ENCODE measurements around the gene MRPL18. TPM values are rescaled to one million over a fixed set of nuclear protein-coding genes. Genes with fewer than 3 reads are reported as not detected.
"Not testable (repeated sequence)": the region's sequence is repeated elsewhere in the genome, so short reads cannot be mapped to it uniquely, and the experiment has no call there.

MRPL18 gene
- 44.2 TPM for polyA plus RNA-seq (2013, experiment 1 of 2)
- 47.5 TPM for polyA plus RNA-seq (2013, experiment 2 of 2)

DNA sequence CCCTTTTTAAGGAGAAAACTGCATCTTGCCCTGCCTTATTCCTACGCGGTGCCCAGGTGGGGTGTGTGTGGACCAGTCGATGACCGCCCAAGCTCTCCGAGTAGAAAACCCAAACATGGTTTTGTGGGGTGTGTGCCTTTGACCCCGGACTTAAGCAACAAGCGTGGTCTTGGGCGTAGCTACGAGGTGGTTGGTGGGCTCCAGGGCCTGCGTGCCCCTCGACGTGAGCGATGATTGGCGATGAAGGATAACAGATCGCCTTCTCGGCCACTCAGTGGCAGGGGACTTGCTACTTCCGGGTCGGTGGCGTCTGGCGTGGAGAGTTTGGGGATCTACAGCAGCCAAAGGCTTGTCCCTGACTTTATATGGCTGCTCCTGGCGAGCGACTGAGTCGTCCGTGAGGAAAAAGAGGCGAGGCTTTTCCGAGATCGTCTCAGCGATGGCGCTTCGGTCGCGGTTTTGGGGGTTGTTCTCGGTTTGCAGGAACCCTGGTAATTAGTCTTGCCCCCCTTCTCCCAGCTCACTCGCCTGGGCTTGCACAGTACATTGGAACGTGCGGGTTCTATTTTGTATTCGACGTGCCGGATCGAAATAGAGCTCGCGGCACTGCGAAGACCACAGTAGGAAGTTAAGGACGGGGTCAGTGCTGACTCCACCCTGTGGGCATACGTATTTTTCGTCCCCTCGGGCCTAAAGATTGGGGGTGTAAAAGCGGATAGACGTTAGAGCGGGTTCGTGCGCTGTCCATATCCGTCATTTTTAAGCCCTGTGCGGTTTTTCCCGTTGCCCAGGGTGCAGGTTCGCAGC is at the start of gene MRPL18:
TSS of gene MRPL18 (plus strand) at position 319 of the 807 bp plus-strand sequence. CDS start at position 440, 121 bp downstream.
- Histone ChIP-seq H3K4me1 (ENCODE audit: control insufficient read depth, insufficient read depth, low read length, poor library complexity, severe bottlenecking) (peaks cover 5% of the 10 kb centered on the region), H3K4me3 (ENCODE audit: extremely low read depth, insufficient read depth, low read length, poor library complexity, severe bottlenecking) (peak within 1 kb of the TSS; percentile 99), H3K9me3 (ENCODE audit: control insufficient read depth, low read length) (no peaks in the 10 kb centered on the region), H3K27ac (ENCODE audit: low read depth, low read length, severe bottlenecking) (peak within 1 kb of the TSS; percentile 96), H3K36me3 (ENCODE audit: control insufficient read depth, insufficient read depth, low read length) (peaks cover 55% of the 10 kb centered on the region)
- 0 to 1% methylated on average over 48 to 56 of the region's 56 CpGs for WGBS, 2 experiments (ENCODE audit: insufficient coverage in 2 of 2)

DNA sequence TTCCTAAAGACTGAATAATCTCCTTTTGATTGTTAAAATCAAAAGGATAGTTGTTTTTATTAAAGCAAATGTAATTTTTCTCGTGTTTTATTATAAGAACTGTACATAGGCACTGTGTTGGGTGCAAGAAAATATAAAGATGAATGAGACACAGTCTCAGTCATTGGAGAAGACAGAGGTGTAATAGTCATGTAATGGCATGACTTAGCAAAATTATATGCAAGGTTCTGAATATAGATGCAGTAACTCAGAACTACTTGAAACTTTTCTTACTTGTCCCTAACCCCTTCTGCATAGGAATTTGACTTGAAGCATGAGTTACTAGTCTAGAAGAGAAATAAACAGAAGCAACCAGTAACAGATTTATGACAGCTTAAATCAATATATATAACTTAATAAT is 48.1 kb upstream of the MRPL18 start:
- no peaks in the 10 kb centered on the region for H3K9me3 ChIP-seq (ENCODE audit: control insufficient read depth, low read length)
- peaks cover 87% of the 10 kb centered on the region for H3K36me3 ChIP-seq (ENCODE audit: control insufficient read depth, insufficient read depth, low read length)
- H3K4me1 ChIP-seq (ENCODE audit: control insufficient read depth, insufficient read depth, low read length, poor library complexity, severe bottlenecking) = no peaks in the 10 kb centered on the region
- 88 to 90% methylated on average over 1 of the region's 1 CpG for WGBS, 2 experiments (ENCODE audit: insufficient coverage in 2 of 2)
- no peak overlapping the region for H3K27ac ChIP-seq (ENCODE audit: low read depth, low read length, severe bottlenecking)
- no peak overlapping the region for H3K4me3 ChIP-seq (ENCODE audit: extremely low read depth, insufficient read depth, low read length, poor library complexity, severe bottlenecking)

DNA sequence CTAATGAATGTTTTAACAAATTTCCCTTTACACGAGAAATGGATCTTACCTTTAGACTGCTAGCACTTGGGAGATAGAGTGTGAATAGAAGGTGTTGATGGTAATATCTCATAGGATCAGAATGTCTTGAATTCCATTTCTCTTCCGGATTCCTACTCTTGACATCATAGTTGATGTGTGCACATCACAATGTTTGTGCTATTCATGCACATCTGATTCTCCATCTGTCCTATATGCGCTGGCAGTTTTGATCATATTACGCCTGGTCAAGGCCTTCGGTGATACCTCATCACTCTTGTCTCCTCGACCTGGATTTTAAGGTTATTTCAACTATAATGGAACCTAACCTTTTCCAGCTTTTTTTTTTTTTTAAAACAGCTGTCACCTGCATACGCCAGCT is 45.2 kb upstream of the MRPL18 start:
- 82 to 100% methylated on average over 4 to 5 of the region's 7 CpGs for WGBS, 2 experiments (ENCODE audit: insufficient coverage in 2 of 2)
- Histone ChIP-seq H3K36me3 (ENCODE audit: control insufficient read depth, insufficient read depth, low read length) (peaks cover 85% of the 10 kb centered on the region), H3K4me1 (ENCODE audit: control insufficient read depth, insufficient read depth, low read length, poor library complexity, severe bottlenecking) (no peaks in the 10 kb centered on the region), H3K9me3 (ENCODE audit: control insufficient read depth, low read length) (no peaks in the 10 kb centered on the region), H3K27ac (ENCODE audit: low read depth, low read length, severe bottlenecking) (no peak overlapping the region), H3K4me3 (ENCODE audit: extremely low read depth, insufficient read depth, low read length, poor library complexity, severe bottlenecking) (no peak overlapping the region)

DNA sequence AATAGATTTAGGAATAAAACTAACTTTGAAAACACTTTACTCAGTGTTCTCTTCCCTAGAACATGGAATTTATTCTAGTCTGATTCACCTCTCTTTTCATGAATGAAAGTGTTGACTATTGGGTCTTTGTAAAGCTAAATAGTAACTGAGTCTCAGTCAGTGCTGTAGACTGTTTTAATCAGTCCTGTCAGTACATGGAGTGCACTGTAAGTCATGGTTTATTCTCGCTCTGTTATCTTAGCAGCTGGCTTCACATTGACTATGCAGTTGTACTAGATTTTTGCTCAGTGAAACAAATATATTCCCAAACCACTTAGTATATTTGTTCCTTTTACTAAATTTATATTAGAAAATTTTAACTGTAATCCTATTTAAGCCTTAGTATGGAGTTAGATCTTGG is 43.5 kb upstream of the MRPL18 start:
- Histone ChIP-seq H3K36me3 (ENCODE audit: control insufficient read depth, insufficient read depth, low read length) (peaks cover 81% of the 10 kb centered on the region), H3K4me1 (ENCODE audit: control insufficient read depth, insufficient read depth, low read length, poor library complexity, severe bottlenecking) (no peaks in the 10 kb centered on the region), H3K27ac (ENCODE audit: low read depth, low read length, severe bottlenecking) (no peak overlapping the region), H3K9me3 (ENCODE audit: control insufficient read depth, low read length) (no peaks in the 10 kb centered on the region), H3K4me3 (ENCODE audit: extremely low read depth, insufficient read depth, low read length, poor library complexity, severe bottlenecking) (no peak overlapping the region)
- no CpG with 5 or more reads among the region's 1 CpG for WGBS, 2 experiments (ENCODE audit: insufficient coverage in 2 of 2)

DNA sequence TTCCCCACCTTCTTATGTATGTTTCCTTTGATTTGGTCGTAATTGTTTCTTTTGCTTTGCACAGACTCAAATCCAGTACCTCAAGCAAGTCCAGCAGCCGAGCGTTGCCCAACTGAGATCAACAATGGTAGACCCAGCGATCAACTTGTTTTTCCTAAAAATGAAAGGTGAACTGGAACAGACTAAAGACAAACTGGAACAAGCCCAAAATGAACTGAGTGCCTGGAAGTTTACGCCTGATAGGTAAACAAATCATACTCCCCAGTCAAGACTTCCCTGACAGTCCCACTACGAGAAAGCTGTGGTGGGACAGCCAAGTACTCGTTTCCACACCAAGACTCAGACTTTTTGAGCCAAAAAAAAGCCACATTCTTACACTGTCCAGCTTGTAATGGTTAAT is 42.1 kb upstream of the MRPL18 start:
- WGBS, 2 experiments (ENCODE audit: insufficient coverage in 2 of 2) = 80% methylated on average over 2 of the region's 7 CpGs; no CpG with 5 or more reads in 1 of the 2 experiments
- not testable (repeated sequence) for H3K4me3 ChIP-seq (ENCODE audit: extremely low read depth, insufficient read depth, low read length, poor library complexity, severe bottlenecking); H3K27ac ChIP-seq (ENCODE audit: low read depth, low read length, severe bottlenecking); H3K4me1 ChIP-seq (ENCODE audit: control insufficient read depth, insufficient read depth, low read length, poor library complexity, severe bottlenecking); H3K9me3 ChIP-seq (ENCODE audit: control insufficient read depth, low read length)
- peaks cover 81% of the 10 kb centered on the region for H3K36me3 ChIP-seq (ENCODE audit: control insufficient read depth, insufficient read depth, low read length)

DNA sequence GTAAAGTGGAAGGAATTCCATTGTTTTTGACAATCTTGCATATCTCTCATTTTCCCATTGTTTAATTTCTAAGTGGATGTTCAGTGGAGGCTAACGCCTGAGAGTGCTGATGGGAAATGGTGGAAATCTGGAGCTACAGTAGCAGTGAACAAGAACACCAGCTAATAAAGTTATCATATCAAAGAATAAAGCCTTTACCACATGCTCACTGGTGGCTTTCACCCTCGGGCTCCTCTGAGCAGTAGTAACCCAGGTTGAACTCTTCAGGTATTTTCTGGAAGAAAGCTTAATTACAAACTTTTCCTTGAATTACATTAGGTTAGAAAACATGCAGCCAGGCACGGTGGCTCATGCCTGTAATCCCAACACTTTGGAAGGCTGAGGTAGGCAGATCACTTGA is 38.8 kb upstream of the MRPL18 start:
- WGBS, 2 experiments (ENCODE audit: insufficient coverage in 2 of 2) = 100% methylated on average over 1 to 2 of the region's 3 CpGs
- H3K36me3 ChIP-seq (ENCODE audit: control insufficient read depth, insufficient read depth, low read length) = peaks cover 77% of the 10 kb centered on the region

DNA sequence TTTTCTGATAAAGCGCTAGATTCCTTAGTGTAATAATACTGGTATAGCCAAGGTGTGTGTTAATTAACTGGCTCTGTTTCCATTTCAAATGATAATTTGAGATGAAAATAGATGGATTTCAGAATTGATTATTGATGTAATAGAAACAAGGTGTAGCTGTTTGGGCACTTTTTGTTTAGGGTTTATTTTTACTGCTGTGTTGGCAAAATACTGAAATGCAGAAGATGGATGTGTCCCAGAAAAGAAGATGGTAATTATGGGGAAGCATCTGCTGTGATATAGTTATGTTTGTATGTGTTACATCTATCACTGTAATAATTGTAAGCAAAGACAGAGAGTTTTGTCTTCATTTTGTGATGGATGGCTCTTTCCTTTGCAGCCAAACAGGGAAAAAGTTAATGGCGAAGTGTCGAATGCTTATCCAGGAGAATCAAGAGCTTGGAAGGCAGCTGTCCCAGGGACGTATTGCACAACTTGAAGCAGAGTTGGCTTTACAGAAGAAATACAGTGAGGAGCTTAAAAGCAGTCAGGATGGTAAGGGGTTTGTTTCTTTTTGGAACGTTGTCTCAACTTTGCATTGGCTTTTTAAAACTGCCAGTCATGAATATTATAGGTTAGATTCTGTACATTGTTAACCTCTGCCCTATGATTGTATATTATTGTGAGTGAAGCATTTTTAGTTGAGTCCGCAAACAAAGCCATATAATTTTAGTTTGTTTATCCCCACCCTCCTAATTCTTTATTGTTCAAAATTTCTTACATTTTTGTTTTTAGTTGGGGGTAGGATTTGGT is 37.0 kb upstream of the MRPL18 start:
- H3K4me1 ChIP-seq (ENCODE audit: control insufficient read depth, insufficient read depth, low read length, poor library complexity, severe bottlenecking) = peaks cover 11% of the 10 kb centered on the region
- peaks cover 81% of the 10 kb centered on the region for H3K36me3 ChIP-seq (ENCODE audit: control insufficient read depth, insufficient read depth, low read length)
- H3K27ac ChIP-seq (ENCODE audit: low read depth, low read length, severe bottlenecking) = no peak overlapping the region
- no peak overlapping the region for H3K4me3 ChIP-seq (ENCODE audit: extremely low read depth, insufficient read depth, low read length, poor library complexity, severe bottlenecking)
- H3K9me3 ChIP-seq (ENCODE audit: control insufficient read depth, low read length) = no peaks in the 10 kb centered on the region
- WGBS, 2 experiments (ENCODE audit: insufficient coverage in 2 of 2) = 95 to 100% methylated on average over 4 to 5 of the region's 6 CpGs

More for the DNA sequence above, 38.8 kb upstream of the MRPL18 start:
- no peaks in the 10 kb centered on the region for H3K9me3 ChIP-seq (ENCODE audit: control insufficient read depth, low read length)
- no peak overlapping the region for H3K4me3 ChIP-seq (ENCODE audit: extremely low read depth, insufficient read depth, low read length, poor library complexity, severe bottlenecking)
- peaks cover under 1% of the 10 kb centered on the region for H3K4me1 ChIP-seq (ENCODE audit: control insufficient read depth, insufficient read depth, low read length, poor library complexity, severe bottlenecking)
- no peak overlapping the region for H3K27ac ChIP-seq (ENCODE audit: low read depth, low read length, severe bottlenecking)

DNA sequence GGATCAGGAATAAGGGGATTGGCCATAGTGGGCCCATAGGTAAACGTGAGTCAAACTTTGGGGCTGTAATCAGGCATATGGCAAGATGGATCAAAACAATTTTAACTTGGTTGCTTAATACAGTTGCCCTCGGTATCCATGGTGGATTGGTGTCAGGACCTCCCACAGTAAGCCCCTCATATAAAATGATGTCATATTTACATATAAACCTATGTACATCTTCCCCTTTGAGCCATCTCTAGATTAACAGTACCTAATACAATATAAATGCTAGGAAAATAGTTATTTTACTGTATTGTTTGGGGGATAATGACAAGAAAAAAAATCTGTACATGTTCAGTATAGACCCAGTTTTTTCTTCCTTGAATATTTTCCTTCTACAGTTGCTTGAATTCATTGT is 35.9 kb upstream of the MRPL18 start:
- WGBS, 2 experiments (ENCODE audit: insufficient coverage in 2 of 2) = 75 to 86% methylated on average over 1 to 2 of the region's 2 CpGs
- H3K36me3 ChIP-seq (ENCODE audit: control insufficient read depth, insufficient read depth, low read length) = peaks cover 79% of the 10 kb centered on the region
- H3K27ac ChIP-seq (ENCODE audit: low read depth, low read length, severe bottlenecking) = no peak overlapping the region

DNA sequence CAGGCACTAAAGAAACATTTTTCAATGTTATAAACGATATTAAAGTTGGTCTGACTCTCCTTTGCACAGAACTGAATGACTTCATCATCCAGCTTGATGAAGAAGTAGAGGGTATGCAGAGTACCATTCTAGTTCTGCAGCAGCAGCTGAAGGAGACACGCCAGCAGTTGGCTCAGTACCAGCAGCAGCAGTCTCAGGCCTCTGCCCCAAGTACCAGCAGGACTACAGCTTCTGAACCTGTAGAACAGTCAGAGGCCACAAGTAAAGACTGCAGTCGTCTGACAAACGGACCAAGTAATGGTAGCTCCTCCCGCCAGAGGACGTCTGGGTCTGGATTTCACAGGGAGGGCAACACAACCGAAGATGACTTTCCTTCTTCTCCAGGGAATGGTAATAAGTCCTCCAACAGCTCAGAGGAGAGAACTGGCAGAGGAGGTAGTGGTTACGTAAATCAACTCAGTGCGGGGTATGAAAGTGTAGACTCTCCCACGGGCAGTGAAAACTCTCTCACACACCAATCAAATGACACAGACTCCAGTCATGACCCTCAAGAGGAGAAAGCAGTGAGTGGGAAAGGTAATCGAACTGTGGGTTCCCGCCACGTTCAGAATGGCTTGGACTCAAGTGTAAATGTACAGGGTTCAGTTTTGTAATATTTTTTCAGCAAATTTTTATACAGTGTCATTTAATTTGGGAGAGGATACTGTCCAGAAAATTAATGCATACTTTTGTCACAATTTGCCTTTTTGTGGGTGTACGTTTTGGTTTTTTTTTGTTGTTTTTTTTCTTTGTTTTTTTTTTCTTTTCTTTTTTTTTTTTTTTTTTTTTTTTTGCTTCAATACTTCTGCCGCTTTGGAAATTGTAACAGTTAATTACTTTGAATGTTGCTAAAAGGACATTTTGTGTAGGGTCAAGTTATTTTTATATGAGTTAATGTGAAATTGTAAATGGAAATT is 35.0 kb upstream of the MRPL18 start:
- H3K4me3 ChIP-seq (ENCODE audit: extremely low read depth, insufficient read depth, low read length, poor library complexity, severe bottlenecking) = no peak overlapping the region
- no peaks in the 10 kb centered on the region for H3K9me3 ChIP-seq (ENCODE audit: control insufficient read depth, low read length)
- peaks cover 81% of the 10 kb centered on the region for H3K36me3 ChIP-seq (ENCODE audit: control insufficient read depth, insufficient read depth, low read length)
- peaks cover 31% of the 10 kb centered on the region for H3K4me1 ChIP-seq (ENCODE audit: control insufficient read depth, insufficient read depth, low read length, poor library complexity, severe bottlenecking)
- WGBS, 2 experiments (ENCODE audit: insufficient coverage in 2 of 2) = 95 to 96% methylated on average over 4 to 5 of the region's 15 CpGs
- peak overlapping the region; percentile 32 for H3K27ac ChIP-seq (ENCODE audit: low read depth, low read length, severe bottlenecking)

More for the DNA sequence above, 35.9 kb upstream of the MRPL18 start:
- Histone ChIP-seq H3K4me1 (ENCODE audit: control insufficient read depth, insufficient read depth, low read length, poor library complexity, severe bottlenecking) (peaks cover 22% of the 10 kb centered on the region), H3K4me3 (ENCODE audit: extremely low read depth, insufficient read depth, low read length, poor library complexity, severe bottlenecking) (no peak overlapping the region), H3K9me3 (ENCODE audit: control insufficient read depth, low read length) (no peaks in the 10 kb centered on the region)

DNA sequence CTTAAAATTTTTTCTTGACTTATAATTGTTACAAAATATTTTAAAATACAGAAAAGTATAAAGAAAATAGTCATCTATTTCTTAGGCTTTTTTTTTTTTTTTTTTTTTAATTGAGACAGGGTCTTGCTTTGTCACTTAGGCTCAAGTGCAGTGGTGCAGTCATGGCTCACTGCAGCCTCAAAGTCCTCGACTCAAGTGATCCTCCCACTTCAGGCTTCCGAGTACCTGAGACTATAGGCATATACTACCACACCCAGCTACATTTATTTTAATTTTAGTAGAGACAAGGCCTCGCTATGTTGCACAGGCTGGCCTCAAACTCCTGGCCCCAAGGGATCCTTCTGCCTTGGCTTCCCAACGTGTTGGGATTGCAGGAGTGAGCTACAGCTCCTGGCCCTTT is 33.8 kb upstream of the MRPL18 start:
- no peak overlapping the region for H3K4me3 ChIP-seq (ENCODE audit: extremely low read depth, insufficient read depth, low read length, poor library complexity, severe bottlenecking)
- H3K9me3 ChIP-seq (ENCODE audit: control insufficient read depth, low read length) = no peaks in the 10 kb centered on the region
- 95 to 96% methylated on average over 3 to 4 of the region's 4 CpGs for WGBS, 2 experiments (ENCODE audit: insufficient coverage in 2 of 2)
- peaks cover 41% of the 10 kb centered on the region for H3K4me1 ChIP-seq (ENCODE audit: control insufficient read depth, insufficient read depth, low read length, poor library complexity, severe bottlenecking)
- H3K27ac ChIP-seq (ENCODE audit: low read depth, low read length, severe bottlenecking) = no peak overlapping the region
- peaks cover 79% of the 10 kb centered on the region for H3K36me3 ChIP-seq (ENCODE audit: control insufficient read depth, insufficient read depth, low read length)
